Vagina (tissue), 2 donors: ENCODE results near the gene DAGLB. TPM values are rescaled to one million over a fixed set of nuclear protein-coding genes. Genes with fewer than 3 reads are reported as not detected.

ENCODE experiments used
- DNase-seq, 2 donors: peaks; one replicate each; pipeline ENCODE4 v3.0.0-alpha.2; 2017; ENCODE audit errors: extremely low spot score in 2 of 2
- H3K27ac ChIP-seq: fragments of 200-600 bp; sonication (generic); one replicate; pipeline ENCODE4 v1.5.1; 2019
- H3K27me3 ChIP-seq: fragments of 200-600 bp; sonication (generic); one replicate; pipeline ENCODE4 v1.5.1; 2019
- H3K36me3 ChIP-seq, 2 donors: fragments of 200-600 bp; sonication (generic); one replicate each; pipeline ENCODE4 v1.5.1; 2017 to 2019
- H3K4me1 ChIP-seq: fragments of 200-600 bp; sonication (generic); one replicate; pipeline ENCODE4 v1.5.1; 2019
- H3K4me3 ChIP-seq, 2 donors: fragments of 200-600 bp; sonication (generic); 1 replicate in 1 of 2; 2 replicates in 1 of 2; pipeline ENCODE4 v1.5.1; 2016 to 2019
- H3K9me3 ChIP-seq: fragments of 200-600 bp; sonication (generic); one replicate; pipeline ENCODE4 v1.5.1; 2019
- CTCF ChIP-seq, 3 experiments: fragments of 450-650 bp in 2 of 3; fragments of 200-600 bp in 1 of 3; sonication (generic) in 1 of 3; IDR thresholded peaks; one replicate each; pipeline ENCODE4 v1.5.1; 2017 to 2019; ENCODE audit warnings: antibody characterized with exemption in 3 of 3, mild to moderate bottlenecking in 2 of 3, moderate library complexity in 2 of 3
- POLR2A ChIP-seq, 2 donors: fragments of 450-650 bp; IDR thresholded peaks; one replicate each; pipeline ENCODE4 v1.6.1; 2017; ENCODE audit warnings: antibody characterized with exemption in 2 of 2, mild to moderate bottlenecking in 2 of 2, moderate library complexity in 2 of 2
- POLR2AphosphoS5 ChIP-seq, 2 donors: sonication (generic); formaldehyde crosslinking; IDR thresholded peaks; one replicate each; pipeline ENCODE4 v1.9.0; 2017; ENCODE audit warnings: antibody characterized with exemption in 2 of 2, mild to moderate bottlenecking in 2 of 2, low read depth in 1 of 2; ENCODE audit not compliant: insufficient read depth in 1 of 2
- intact Hi-C: fragments of 100-400 bp; cut with DNase I; formaldehyde crosslinking; loops from one replicate; pipeline ENCODE4 v1.15.1; 2023
- total RNA-seq: library from RNA; depleted of rRNA; stranded (reverse); fragments of >200 nt; gene quantifications from one replicate; pipeline ENCODE4 v1.2.3, GENCODE V29; 2016

DAGLB gene
- total RNA-seq, 1 donor from 2014 or later, result 22.1 TPM

- peak overlapping the region; percentile 68 for H3K27ac ChIP-seq
- DNase-seq, result no peak
- H3K9me3 ChIP-seq, result no peaks in the 10 kb centered on the region
- intact Hi-C loops, result no loop called here
- H3K27me3 ChIP-seq, result no peaks in the 10 kb centered on the region
- H3K4me3 ChIP-seq, result peak overlapping the region in 1 of 2 donors; percentile 13
- H3K36me3 ChIP-seq, result peaks cover 0 to 16% of the 10 kb centered on the region in 2 donors
- peaks cover 95% of the 10 kb centered on the region for H3K4me1 ChIP-seq
- TF ChIP-seq CTCF (IDR thresholded peaks at IDR 0.05) (no peak), POLR2A (IDR thresholded peaks at IDR 0.05) (no peak), POLR2AphosphoS5 (IDR thresholded peaks at IDR 0.05; ENCODE audit: insufficient read depth in 1 of 2, low read depth in 1 of 2) (no peak)
Measured at GRCh38 chr7:6393667-6394056, 54.1 kb downstream of the DAGLB start.

GRCh38 chr7:6392712-6393666 is 54.8 kb downstream of the DAGLB start:
- intact Hi-C loops, result no loop called here
- Histone ChIP-seq H3K36me3 (peaks cover 0 to 22% of the 10 kb centered on the region in 2 donors), H3K4me1 (peaks cover 91% of the 10 kb centered on the region)

GRCh38 chr7:6389728-6390127 is 58.0 kb downstream of the DAGLB start:
- DNase-seq, result no peak
- no peak overlapping the region for H3K4me3 ChIP-seq
- TF ChIP-seq CTCF (IDR thresholded peaks at IDR 0.05), result no peak
- TF ChIP-seq POLR2A (IDR thresholded peaks at IDR 0.05), result no peak
- no peak for TF ChIP-seq POLR2AphosphoS5 (IDR thresholded peaks at IDR 0.05; ENCODE audit: insufficient read depth in 1 of 2, low read depth in 1 of 2)
- intact Hi-C loops, result no loop called here
- H3K9me3 ChIP-seq, result no peaks in the 10 kb centered on the region
- no peak overlapping the region for H3K27ac ChIP-seq
- H3K36me3 ChIP-seq, result peaks cover 0 to 30% of the 10 kb centered on the region in 2 donors
- H3K27me3 ChIP-seq, result no peaks in the 10 kb centered on the region
- H3K4me1 ChIP-seq, result peaks cover 94% of the 10 kb centered on the region

More at GRCh38 chr7:6392712-6393666, 54.8 kb downstream of the DAGLB start:
- Histone ChIP-seq H3K27me3 (no peaks in the 10 kb centered on the region), H3K27ac (peak overlapping the region; percentile 68), H3K4me3 (peak overlapping the region in 1 of 2 donors; percentile 13), H3K9me3 (no peaks in the 10 kb centered on the region)
- peak in 1 of 2 donors; percentile 54 for TF ChIP-seq POLR2AphosphoS5 (IDR thresholded peaks at IDR 0.05; ENCODE audit: insufficient read depth in 1 of 2, low read depth in 1 of 2)
- TF ChIP-seq CTCF (IDR thresholded peaks at IDR 0.05), result no peak
- no peak for TF ChIP-seq POLR2A (IDR thresholded peaks at IDR 0.05)
- DNase-seq, result no peak

GRCh38 chr7:6387734-6388294 is 59.9 kb downstream of the DAGLB start:
- intact Hi-C loops, result no loop called here
- no peaks in the 10 kb centered on the region for H3K27me3 ChIP-seq
- no peaks in the 10 kb centered on the region for H3K9me3 ChIP-seq
- H3K27ac ChIP-seq, result peak overlapping the region; percentile 78
- peaks cover 94% of the 10 kb centered on the region for H3K4me1 ChIP-seq
- no peak for DNase-seq
- peaks cover 0 to 29% of the 10 kb centered on the region in 2 donors for H3K36me3 ChIP-seq
- TF ChIP-seq POLR2AphosphoS5 (IDR thresholded peaks at IDR 0.05; ENCODE audit: insufficient read depth in 1 of 2, low read depth in 1 of 2) (peak in 1 of 2 donors; percentile 16), CTCF (IDR thresholded peaks at IDR 0.05) (no peak)
- no peak overlapping the region for H3K4me3 ChIP-seq
